HepG2 (cell line): ENCODE measurements around the gene GADD45A. TPM values are rescaled to one million over a fixed set of nuclear protein-coding genes. Genes with fewer than 3 reads are reported as not detected.

Experiments used
- AGO2 ChIP-seq: fragments of 200-400 bp; formaldehyde crosslinking; optimal IDR thresholded peaks from 2 replicates; pipeline ENCODE3; 2017; ENCODE audit warnings: mild to moderate bottlenecking, low read depth, low read length, moderate library complexity
- ELF3 ChIP-seq: IDR thresholded peaks from 2 replicates; pipeline ENCODE4 v1.6.1; 2016; ENCODE audit warnings: missing genetic modification reagents, missing compliant biosample characterization
- ERF ChIP-seq: IDR thresholded peaks from 2 replicates; pipeline ENCODE4 v1.6.1; 2018; ENCODE audit warnings: missing biosample characterization, missing genetic modification reagents
- NAIF1 ChIP-seq: sonication (generic); formaldehyde crosslinking; IDR thresholded peaks from 2 replicates; pipeline ENCODE4 v1.5.0; 2020; ENCODE audit warnings: mild to moderate bottlenecking, missing genetic modification reagents, borderline replicate concordance
- POLR2G ChIP-seq: fragments of 200-400 bp; formaldehyde crosslinking; IDR thresholded peaks from 2 replicates; pipeline ENCODE4 v1.6.1; 2018; ENCODE audit warnings: mild to moderate bottlenecking, low read depth, low read length, moderate library complexity
- ZBTB1 ChIP-seq: sonication (generic); formaldehyde crosslinking; IDR thresholded peaks from 2 replicates; pipeline ENCODE4 v1.4.0; 2020; ENCODE audit warnings: missing genetic modification reagents, borderline replicate concordance
- ZFP82 ChIP-seq: sonication (generic); formaldehyde crosslinking; IDR thresholded peaks from 2 replicates; pipeline ENCODE4 v1.5.1; 2020; ENCODE audit warnings: mild to moderate bottlenecking, missing genetic modification reagents, borderline replicate concordance
- polyA plus RNA-seq, 8 experiments: library from polyadenylated mRNA; depleted of rRNA in 3 of 8; stranded (reverse) in 7 of 8; unstranded in 1 of 8; fragments of >200 nt; fragmentation: Illumina TruSeq in 4 of 8; extraction: Trizol in 4 of 8; gene quantifications; 2 replicates each; pipeline versions ENCODE4 v1.2.1 to v1.2.3, GENCODE V29; 2011 to 2016; ENCODE audit warnings: low read depth in 4 of 8, missing spikeins in 1 of 8, mixed read lengths in 1 of 8; ENCODE audit not compliant: insufficient read depth in 1 of 8
- total RNA-seq, 5 experiments: library from RNA; depleted of rRNA; stranded (reverse); fragments of >200 nt; fragmentation: Illumina TruSeq; extraction: Trizol; gene quantifications; 2 replicates each; pipeline ENCODE4 v1.2.3, GENCODE V29; 2016; ENCODE audit warnings: low read depth in 1 of 5
- TF ChIP-seq, protein P1 (sequence below): sonication (generic); formaldehyde crosslinking; IDR thresholded peaks from 2 replicates; pipeline ENCODE4 v1.5.0; 2020; ENCODE audit warnings: missing genetic modification reagents
- TF ChIP-seq, protein P2 (sequence below): sonication (generic); formaldehyde crosslinking; IDR thresholded peaks from 2 replicates; pipeline ENCODE4 v1.5.0; 2020; ENCODE audit warnings: mild to moderate bottlenecking, missing genetic modification reagents
- TF ChIP-seq, protein P3 (sequence below): sonication (generic); formaldehyde crosslinking; conservative IDR thresholded peaks from 2 replicates; pipeline ENCODE4 v1.4.0; 2020; ENCODE audit warnings: mild to moderate bottlenecking, missing genetic modification reagents, moderate library complexity
- TF ChIP-seq, protein P4 (sequence below): sonication (generic); formaldehyde crosslinking; IDR thresholded peaks from 2 replicates; pipeline ENCODE4 v1.4.0; 2020; ENCODE audit warnings: mild to moderate bottlenecking, missing genetic modification reagents

Gene GADD45A
- total and polyA plus RNA-seq, 2 of the 13 experiments (the other 11 are each of a cell fraction or from before 2014, with no cell fraction given) = 33.2 to 46.2 TPM

DNA sequence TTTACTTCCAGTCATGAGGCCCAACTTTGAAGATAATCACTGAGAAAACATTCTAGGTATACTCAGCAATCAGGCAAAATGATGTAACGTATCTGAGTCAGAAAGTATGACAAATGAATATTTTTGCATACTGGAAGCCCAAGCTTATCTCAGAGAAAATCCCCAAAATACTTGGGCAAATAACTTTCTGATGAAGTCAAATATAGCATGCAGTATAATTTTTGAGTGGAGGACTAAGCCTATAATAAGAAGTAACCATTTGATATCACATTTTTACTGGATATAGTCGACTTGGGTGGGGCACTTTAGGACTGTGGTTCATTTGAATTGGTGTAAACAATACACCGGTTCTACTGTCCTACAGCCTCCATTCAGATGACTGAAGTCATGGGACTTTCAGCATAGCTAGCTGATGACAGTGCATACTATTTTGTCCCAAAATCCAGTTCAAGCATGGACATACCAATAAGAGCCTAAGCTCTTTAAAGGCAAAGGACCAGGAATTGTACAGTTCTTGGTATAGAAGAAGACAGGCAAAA, 2.3 kb upstream of the GADD45A start (continued):
- TF ChIP-seq, protein P1, sequence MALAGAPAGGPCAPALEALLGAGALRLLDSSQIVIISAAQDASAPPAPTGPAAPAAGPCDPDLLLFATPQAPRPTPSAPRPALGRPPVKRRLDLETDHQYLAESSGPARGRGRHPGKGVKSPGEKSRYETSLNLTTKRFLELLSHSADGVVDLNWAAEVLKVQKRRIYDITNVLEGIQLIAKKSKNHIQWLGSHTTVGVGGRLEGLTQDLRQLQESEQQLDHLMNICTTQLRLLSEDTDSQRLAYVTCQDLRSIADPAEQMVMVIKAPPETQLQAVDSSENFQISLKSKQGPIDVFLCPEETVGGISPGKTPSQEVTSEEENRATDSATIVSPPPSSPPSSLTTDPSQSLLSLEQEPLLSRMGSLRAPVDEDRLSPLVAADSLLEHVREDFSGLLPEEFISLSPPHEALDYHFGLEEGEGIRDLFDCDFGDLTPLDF = no peak
- TF ChIP-seq, protein P2, sequence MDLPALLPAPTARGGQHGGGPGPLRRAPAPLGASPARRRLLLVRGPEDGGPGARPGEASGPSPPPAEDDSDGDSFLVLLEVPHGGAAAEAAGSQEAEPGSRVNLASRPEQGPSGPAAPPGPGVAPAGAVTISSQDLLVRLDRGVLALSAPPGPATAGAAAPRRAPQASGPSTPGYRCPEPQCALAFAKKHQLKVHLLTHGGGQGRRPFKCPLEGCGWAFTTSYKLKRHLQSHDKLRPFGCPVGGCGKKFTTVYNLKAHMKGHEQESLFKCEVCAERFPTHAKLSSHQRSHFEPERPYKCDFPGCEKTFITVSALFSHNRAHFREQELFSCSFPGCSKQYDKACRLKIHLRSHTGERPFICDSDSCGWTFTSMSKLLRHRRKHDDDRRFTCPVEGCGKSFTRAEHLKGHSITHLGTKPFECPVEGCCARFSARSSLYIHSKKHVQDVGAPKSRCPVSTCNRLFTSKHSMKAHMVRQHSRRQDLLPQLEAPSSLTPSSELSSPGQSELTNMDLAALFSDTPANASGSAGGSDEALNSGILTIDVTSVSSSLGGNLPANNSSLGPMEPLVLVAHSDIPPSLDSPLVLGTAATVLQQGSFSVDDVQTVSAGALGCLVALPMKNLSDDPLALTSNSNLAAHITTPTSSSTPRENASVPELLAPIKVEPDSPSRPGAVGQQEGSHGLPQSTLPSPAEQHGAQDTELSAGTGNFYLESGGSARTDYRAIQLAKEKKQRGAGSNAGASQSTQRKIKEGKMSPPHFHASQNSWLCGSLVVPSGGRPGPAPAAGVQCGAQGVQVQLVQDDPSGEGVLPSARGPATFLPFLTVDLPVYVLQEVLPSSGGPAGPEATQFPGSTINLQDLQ = no peak
- TF ChIP-seq ZFP82 (CRISPR knock-in tag) = no peak
- TF ChIP-seq ELF3 (CRISPR knock-in tag) = no peak
- no peak for TF ChIP-seq AGO2
- TF ChIP-seq, protein P3, sequence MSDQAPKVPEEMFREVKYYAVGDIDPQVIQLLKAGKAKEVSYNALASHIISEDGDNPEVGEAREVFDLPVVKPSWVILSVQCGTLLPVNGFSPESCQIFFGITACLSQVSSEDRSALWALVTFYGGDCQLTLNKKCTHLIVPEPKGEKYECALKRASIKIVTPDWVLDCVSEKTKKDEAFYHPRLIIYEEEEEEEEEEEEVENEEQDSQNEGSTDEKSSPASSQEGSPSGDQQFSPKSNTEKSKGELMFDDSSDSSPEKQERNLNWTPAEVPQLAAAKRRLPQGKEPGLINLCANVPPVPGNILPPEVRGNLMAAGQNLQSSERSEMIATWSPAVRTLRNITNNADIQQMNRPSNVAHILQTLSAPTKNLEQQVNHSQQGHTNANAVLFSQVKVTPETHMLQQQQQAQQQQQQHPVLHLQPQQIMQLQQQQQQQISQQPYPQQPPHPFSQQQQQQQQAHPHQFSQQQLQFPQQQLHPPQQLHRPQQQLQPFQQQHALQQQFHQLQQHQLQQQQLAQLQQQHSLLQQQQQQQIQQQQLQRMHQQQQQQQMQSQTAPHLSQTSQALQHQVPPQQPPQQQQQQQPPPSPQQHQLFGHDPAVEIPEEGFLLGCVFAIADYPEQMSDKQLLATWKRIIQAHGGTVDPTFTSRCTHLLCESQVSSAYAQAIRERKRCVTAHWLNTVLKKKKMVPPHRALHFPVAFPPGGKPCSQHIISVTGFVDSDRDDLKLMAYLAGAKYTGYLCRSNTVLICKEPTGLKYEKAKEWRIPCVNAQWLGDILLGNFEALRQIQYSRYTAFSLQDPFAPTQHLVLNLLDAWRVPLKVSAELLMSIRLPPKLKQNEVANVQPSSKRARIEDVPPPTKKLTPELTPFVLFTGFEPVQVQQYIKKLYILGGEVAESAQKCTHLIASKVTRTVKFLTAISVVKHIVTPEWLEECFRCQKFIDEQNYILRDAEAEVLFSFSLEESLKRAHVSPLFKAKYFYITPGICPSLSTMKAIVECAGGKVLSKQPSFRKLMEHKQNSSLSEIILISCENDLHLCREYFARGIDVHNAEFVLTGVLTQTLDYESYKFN (CRISPR knock-in tag) = no peak
- no peak for TF ChIP-seq ZBTB1 (CRISPR knock-in tag)
- no peak for TF ChIP-seq ERF
- no peak for TF ChIP-seq NAIF1 (CRISPR knock-in tag)
- TF ChIP-seq, protein P4, sequence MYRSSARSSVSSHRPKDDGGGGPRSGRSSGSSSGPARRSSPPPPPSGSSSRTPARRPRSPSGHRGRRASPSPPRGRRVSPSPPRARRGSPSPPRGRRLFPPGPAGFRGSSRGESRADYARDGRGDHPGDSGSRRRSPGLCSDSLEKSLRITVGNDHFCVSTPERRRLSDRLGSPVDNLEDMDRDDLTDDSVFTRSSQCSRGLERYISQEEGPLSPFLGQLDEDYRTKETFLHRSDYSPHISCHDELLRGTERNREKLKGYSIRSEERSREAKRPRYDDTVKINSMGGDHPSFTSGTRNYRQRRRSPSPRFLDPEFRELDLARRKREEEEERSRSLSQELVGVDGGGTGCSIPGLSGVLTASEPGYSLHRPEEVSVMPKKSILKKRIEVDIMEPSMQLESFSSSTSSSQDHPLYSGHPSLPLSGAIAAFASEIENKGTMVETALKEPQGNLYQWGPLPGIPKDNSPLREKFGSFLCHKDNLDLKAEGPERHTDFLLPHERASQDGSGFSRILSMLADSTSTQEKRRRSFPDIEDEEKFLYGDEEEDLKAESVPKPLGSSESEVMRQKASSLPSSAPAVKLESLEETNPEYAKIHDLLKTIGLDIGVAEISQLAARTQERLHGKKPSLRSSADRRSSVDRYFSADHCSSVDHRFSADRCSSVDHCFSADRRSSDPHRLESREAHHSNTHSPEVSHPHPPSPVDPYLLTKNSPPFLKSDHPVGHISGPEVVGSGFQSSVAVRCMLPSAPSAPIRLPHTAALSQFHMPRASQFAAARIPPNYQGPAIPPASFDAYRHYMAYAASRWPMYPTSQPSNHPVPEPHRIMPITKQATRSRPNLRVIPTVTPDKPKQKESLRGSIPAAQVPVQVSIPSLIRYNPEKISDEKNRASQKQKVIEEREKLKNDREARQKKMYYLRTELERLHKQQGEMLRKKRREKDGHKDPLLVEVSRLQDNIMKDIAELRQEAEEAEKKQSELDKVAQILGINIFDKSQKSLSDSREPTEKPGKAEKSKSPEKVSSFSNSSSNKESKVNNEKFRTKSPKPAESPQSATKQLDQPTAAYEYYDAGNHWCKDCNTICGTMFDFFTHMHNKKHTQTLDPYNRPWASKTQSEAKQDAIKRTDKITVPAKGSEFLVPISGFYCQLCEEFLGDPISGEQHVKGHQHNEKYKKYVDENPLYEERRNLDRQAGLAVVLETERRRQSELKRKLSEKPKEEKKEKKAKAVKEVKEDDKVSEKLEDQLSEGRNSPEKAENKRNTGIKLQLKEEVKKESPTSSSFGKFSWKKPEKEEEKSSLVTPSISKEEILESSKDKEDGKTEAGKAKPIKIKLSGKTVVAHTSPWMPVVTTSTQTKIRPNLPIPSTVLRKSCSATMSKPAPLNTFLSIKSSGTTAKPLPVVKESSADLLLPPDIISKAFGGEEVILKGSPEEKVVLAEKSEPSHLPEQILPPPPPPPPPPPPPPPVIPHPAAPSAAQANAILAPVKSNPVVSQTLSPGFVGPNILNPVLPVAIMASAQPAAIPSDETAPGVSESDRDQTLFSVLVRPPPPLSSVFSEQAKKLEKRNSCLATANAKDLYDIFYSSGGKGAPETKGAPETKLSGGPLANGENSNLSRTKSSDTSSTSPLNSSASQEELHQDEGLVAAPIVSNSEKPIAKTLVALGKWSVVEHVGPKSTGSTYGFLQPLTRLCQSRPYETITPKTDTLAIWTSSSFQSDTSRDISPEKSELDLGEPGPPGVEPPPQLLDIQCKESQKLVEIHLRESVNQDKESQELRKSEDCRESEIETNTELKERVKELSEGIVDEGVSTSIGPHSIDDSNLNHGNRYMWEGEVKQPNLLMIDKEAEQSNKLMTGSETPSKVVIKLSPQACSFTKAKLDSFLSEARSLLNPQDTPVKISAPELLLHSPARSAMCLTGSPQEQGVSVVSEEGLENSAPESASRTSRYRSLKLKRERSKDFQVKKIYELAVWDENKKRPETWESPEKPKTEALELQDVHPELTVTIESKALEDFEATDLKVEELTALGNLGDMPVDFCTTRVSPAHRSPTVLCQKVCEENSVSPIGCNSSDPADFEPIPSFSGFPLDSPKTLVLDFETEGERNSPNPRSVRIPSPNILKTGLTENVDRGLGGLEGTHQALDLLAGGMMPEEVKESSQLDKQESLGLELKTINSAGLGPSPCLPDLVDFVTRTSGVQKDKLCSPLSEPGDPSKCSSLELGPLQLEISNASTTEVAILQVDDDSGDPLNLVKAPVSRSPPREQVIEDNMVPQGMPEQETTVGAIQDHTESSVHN (CRISPR knock-in tag) = no peak
- TF ChIP-seq POLR2G = no peak
